ENCODE measurements around the gene WDR75.

Gene WDR75

GRCh38 chr2:189441709-189442074, 418 bp downstream of the WDR75 start:
- peaks cover 5% of the 10 kb centered on the region; the same call in 1 of the 2 replicates for H3K4me1 ChIP-seq (ENCODE audit: insufficient read depth, low read length)
- H3K27me3 ChIP-seq (ENCODE audit: insufficient read depth, low read length) = no peaks in the 10 kb centered on the region
- peak overlapping the region; percentile 83 for H3K4me3 ChIP-seq (ENCODE audit: low read length)
- H3K9me3 ChIP-seq (ENCODE audit: insufficient read depth, low read depth, low read length) = no peaks in the 10 kb centered on the region
- peak overlapping the region; percentile 88 for H3K9ac ChIP-seq (ENCODE audit: low read depth, low read length)
- peak overlapping the region; percentile 65 for H3K27ac ChIP-seq (ENCODE audit: low read depth, low read length)
- peaks cover 28% of the 10 kb centered on the region for H3K36me3 ChIP-seq (ENCODE audit: insufficient read depth, low read length)
- WGBS = under 1% methylated on average over 11 of the region's 12 CpGs

GRCh38 chr2:189442468-189442867, 1.2 kb downstream of the WDR75 start:
- peaks cover 35% of the 10 kb centered on the region for H3K36me3 ChIP-seq (ENCODE audit: insufficient read depth, low read length)
- peaks cover 5% of the 10 kb centered on the region; the same call in 1 of the 2 replicates for H3K4me1 ChIP-seq (ENCODE audit: insufficient read depth, low read length)
- H3K27me3 ChIP-seq (ENCODE audit: insufficient read depth, low read length) = no peaks in the 10 kb centered on the region
- 92% methylated on average over 10 of the region's 10 CpGs for WGBS
- no peak overlapping the region for H3K27ac ChIP-seq (ENCODE audit: low read depth, low read length)
- no peaks in the 10 kb centered on the region for H3K9me3 ChIP-seq (ENCODE audit: insufficient read depth, low read depth, low read length)
- H3K4me3 ChIP-seq (ENCODE audit: low read length) = peak overlapping the region; percentile 83
- H3K9ac ChIP-seq (ENCODE audit: low read depth, low read length) = no peak overlapping the region; the same call in 1 of the 2 replicates

- 100% methylated on average over 1 of the region's 1 CpG for WGBS
- no peak overlapping the region for H3K27ac ChIP-seq (ENCODE audit: low read depth, low read length)
- H3K36me3 ChIP-seq (ENCODE audit: insufficient read depth, low read length) = peaks cover 54% of the 10 kb centered on the region
- H3K4me3 ChIP-seq (ENCODE audit: low read length) = no peak overlapping the region
- H3K4me1 ChIP-seq (ENCODE audit: insufficient read depth, low read length) = peaks cover 5% of the 10 kb centered on the region; the same call in 1 of the 2 replicates
- no peaks in the 10 kb centered on the region for H3K9me3 ChIP-seq (ENCODE audit: insufficient read depth, low read depth, low read length)
- H3K9ac ChIP-seq (ENCODE audit: low read depth, low read length) = no peak overlapping the region
- no peaks in the 10 kb centered on the region for H3K27me3 ChIP-seq (ENCODE audit: insufficient read depth, low read length)
Observed at GRCh38 chr2:189444322-189444721, 3.0 kb downstream of the WDR75 start.

GRCh38 chr2:189446780-189447179, 5.5 kb downstream of the WDR75 start:
- H3K9me3 ChIP-seq (ENCODE audit: insufficient read depth, low read depth, low read length) = no peaks in the 10 kb centered on the region
- H3K27me3 ChIP-seq (ENCODE audit: insufficient read depth, low read length) = no peaks in the 10 kb centered on the region
- H3K27ac ChIP-seq (ENCODE audit: low read depth, low read length) = no peak overlapping the region
- H3K4me3 ChIP-seq (ENCODE audit: low read length) = no peak overlapping the region
- H3K36me3 ChIP-seq (ENCODE audit: insufficient read depth, low read length) = peaks cover 78% of the 10 kb centered on the region
- H3K9ac ChIP-seq (ENCODE audit: low read depth, low read length) = no peak overlapping the region
- H3K4me1 ChIP-seq (ENCODE audit: insufficient read depth, low read length) = 0 out of 2 replicates have a peak, but pooled peaks cover 5% of the 10 kb centered on the region
- 89% methylated on average over 2 of the region's 2 CpGs for WGBS

GRCh38 chr2:189454009-189454408, 12.7 kb downstream of the WDR75 start:
- Histone ChIP-seq H3K27ac (ENCODE audit: low read depth, low read length) (no peak overlapping the region), H3K9me3 (ENCODE audit: insufficient read depth, low read depth, low read length) (no peaks in the 10 kb centered on the region), H3K36me3 (ENCODE audit: insufficient read depth, low read length) (peaks cover 98% of the 10 kb centered on the region), H3K27me3 (ENCODE audit: insufficient read depth, low read length) (no peaks in the 10 kb centered on the region), H3K4me1 (ENCODE audit: insufficient read depth, low read length) (no peaks in the 10 kb centered on the region), H3K9ac (ENCODE audit: low read depth, low read length) (no peak overlapping the region), H3K4me3 (ENCODE audit: low read length) (no peak overlapping the region)
- 98% methylated on average over 2 of the region's 2 CpGs for WGBS

- no peak overlapping the region for H3K9ac ChIP-seq (ENCODE audit: low read depth, low read length)
- no peaks in the 10 kb centered on the region for H3K9me3 ChIP-seq (ENCODE audit: insufficient read depth, low read depth, low read length)
- peaks cover 100% of the 10 kb centered on the region for H3K36me3 ChIP-seq (ENCODE audit: insufficient read depth, low read length)
- no peak overlapping the region for H3K4me3 ChIP-seq (ENCODE audit: low read length)
- no peaks in the 10 kb centered on the region for H3K4me1 ChIP-seq (ENCODE audit: insufficient read depth, low read length)
- WGBS = 95% methylated on average over 1 of the region's 1 CpG
- no peak overlapping the region for H3K27ac ChIP-seq (ENCODE audit: low read depth, low read length)
- no peaks in the 10 kb centered on the region for H3K27me3 ChIP-seq (ENCODE audit: insufficient read depth, low read length)
Observed at GRCh38 chr2:189465076-189465475, 23.8 kb downstream of the WDR75 start.

GRCh38 chr2:189465478-189465877, 24.2 kb downstream of the WDR75 start:
- Histone ChIP-seq H3K4me3 (ENCODE audit: low read length) (no peak overlapping the region), H3K27ac (ENCODE audit: low read depth, low read length) (no peak overlapping the region), H3K4me1 (ENCODE audit: insufficient read depth, low read length) (no peaks in the 10 kb centered on the region), H3K36me3 (ENCODE audit: insufficient read depth, low read length) (peaks cover 100% of the 10 kb centered on the region), H3K9ac (ENCODE audit: low read depth, low read length) (no peak overlapping the region), H3K27me3 (ENCODE audit: insufficient read depth, low read length) (no peaks in the 10 kb centered on the region), H3K9me3 (ENCODE audit: insufficient read depth, low read depth, low read length) (no peaks in the 10 kb centered on the region)
- WGBS = 95% methylated on average over 3 of the region's 3 CpGs

- H3K27me3 ChIP-seq (ENCODE audit: insufficient read depth, low read length) = no peaks in the 10 kb centered on the region
- 91% methylated on average over 4 of the region's 4 CpGs for WGBS
- no peaks in the 10 kb centered on the region for H3K4me1 ChIP-seq (ENCODE audit: insufficient read depth, low read length)
- no peak overlapping the region for H3K27ac ChIP-seq (ENCODE audit: low read depth, low read length)
- H3K9me3 ChIP-seq (ENCODE audit: insufficient read depth, low read depth, low read length) = no peaks in the 10 kb centered on the region
- H3K4me3 ChIP-seq (ENCODE audit: low read length) = no peak overlapping the region
- H3K9ac ChIP-seq (ENCODE audit: low read depth, low read length) = no peak overlapping the region
- peaks cover 100% of the 10 kb centered on the region for H3K36me3 ChIP-seq (ENCODE audit: insufficient read depth, low read length)
Observed at GRCh38 chr2:189466046-189466445, 24.8 kb downstream of the WDR75 start.

GRCh38 chr2:189466656-189467055, 25.4 kb downstream of the WDR75 start:
- no peaks in the 10 kb centered on the region for H3K4me1 ChIP-seq (ENCODE audit: insufficient read depth, low read length)
- peaks cover 100% of the 10 kb centered on the region for H3K36me3 ChIP-seq (ENCODE audit: insufficient read depth, low read length)
- H3K27ac ChIP-seq (ENCODE audit: low read depth, low read length) = no peak overlapping the region
- no peak overlapping the region for H3K9ac ChIP-seq (ENCODE audit: low read depth, low read length)
- H3K27me3 ChIP-seq (ENCODE audit: insufficient read depth, low read length) = no peaks in the 10 kb centered on the region
- H3K4me3 ChIP-seq (ENCODE audit: low read length) = no peak overlapping the region
- H3K9me3 ChIP-seq (ENCODE audit: insufficient read depth, low read depth, low read length) = no peaks in the 10 kb centered on the region

GRCh38 chr2:189467160-189467559, 25.9 kb downstream of the WDR75 start:
- H3K9ac ChIP-seq (ENCODE audit: low read depth, low read length) = no peak overlapping the region
- H3K27me3 ChIP-seq (ENCODE audit: insufficient read depth, low read length) = no peaks in the 10 kb centered on the region
- H3K4me3 ChIP-seq (ENCODE audit: low read length) = no peak overlapping the region
- H3K27ac ChIP-seq (ENCODE audit: low read depth, low read length) = no peak overlapping the region
- WGBS = 98% methylated on average over 1 of the region's 1 CpG
- H3K4me1 ChIP-seq (ENCODE audit: insufficient read depth, low read length) = no peaks in the 10 kb centered on the region
- H3K36me3 ChIP-seq (ENCODE audit: insufficient read depth, low read length) = peaks cover 100% of the 10 kb centered on the region
- no peaks in the 10 kb centered on the region for H3K9me3 ChIP-seq (ENCODE audit: insufficient read depth, low read depth, low read length)

GRCh38 chr2:189467593-189467992, 26.3 kb downstream of the WDR75 start:
- no peak overlapping the region for H3K9ac ChIP-seq (ENCODE audit: low read depth, low read length)
- 99% methylated on average over 3 of the region's 4 CpGs for WGBS
- H3K36me3 ChIP-seq (ENCODE audit: insufficient read depth, low read length) = peaks cover 100% of the 10 kb centered on the region
- no peaks in the 10 kb centered on the region for H3K9me3 ChIP-seq (ENCODE audit: insufficient read depth, low read depth, low read length)
- no peak overlapping the region for H3K4me3 ChIP-seq (ENCODE audit: low read length)
- no peaks in the 10 kb centered on the region for H3K27me3 ChIP-seq (ENCODE audit: insufficient read depth, low read length)
- H3K4me1 ChIP-seq (ENCODE audit: insufficient read depth, low read length) = no peaks in the 10 kb centered on the region
- H3K27ac ChIP-seq (ENCODE audit: low read depth, low read length) = no peak overlapping the region

- no peak overlapping the region for H3K27ac ChIP-seq (ENCODE audit: low read depth, low read length)
- WGBS = 96% methylated on average over 3 of the region's 4 CpGs
- peaks cover 77% of the 10 kb centered on the region for H3K36me3 ChIP-seq (ENCODE audit: insufficient read depth, low read length)
- H3K9ac ChIP-seq (ENCODE audit: low read depth, low read length) = no peak overlapping the region
- H3K4me1 ChIP-seq (ENCODE audit: insufficient read depth, low read length) = no peaks in the 10 kb centered on the region
- H3K9me3 ChIP-seq (ENCODE audit: insufficient read depth, low read depth, low read length) = no peaks in the 10 kb centered on the region
- no peak overlapping the region for H3K4me3 ChIP-seq (ENCODE audit: low read length)
- H3K27me3 ChIP-seq (ENCODE audit: insufficient read depth, low read length) = no peaks in the 10 kb centered on the region
Observed at GRCh38 chr2:189474526-189474925, 33.3 kb downstream of the WDR75 start.
